ENCODE results near the gene RUNX1. TPM values are rescaled to one million over a fixed set of nuclear protein-coding genes. Genes with fewer than 3 reads are reported as not detected.

The RUNX1 gene
- total RNA-seq, 1 donor from 2014 or later = 23.9 TPM

DNA sequence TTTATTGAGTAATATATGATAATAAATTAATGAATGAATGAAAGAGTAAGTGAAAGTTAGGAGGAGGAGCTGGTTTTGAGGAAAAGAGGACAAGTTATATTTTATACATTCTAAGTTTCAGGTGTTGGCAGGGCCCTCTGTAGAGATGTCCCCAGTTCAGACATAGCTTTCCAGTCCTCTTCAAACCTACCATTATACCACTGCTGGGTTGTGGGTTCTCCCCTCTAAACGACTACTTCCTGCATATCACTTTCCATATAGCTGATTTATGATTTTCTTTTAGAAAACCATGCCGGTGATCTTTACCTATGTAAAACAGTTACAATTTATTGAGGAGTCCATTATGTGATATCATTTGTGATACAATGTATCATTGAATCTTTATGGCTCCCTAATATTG, 116.9 kb downstream of the RUNX1 start:
- TF ChIP-seq, protein P1, sequence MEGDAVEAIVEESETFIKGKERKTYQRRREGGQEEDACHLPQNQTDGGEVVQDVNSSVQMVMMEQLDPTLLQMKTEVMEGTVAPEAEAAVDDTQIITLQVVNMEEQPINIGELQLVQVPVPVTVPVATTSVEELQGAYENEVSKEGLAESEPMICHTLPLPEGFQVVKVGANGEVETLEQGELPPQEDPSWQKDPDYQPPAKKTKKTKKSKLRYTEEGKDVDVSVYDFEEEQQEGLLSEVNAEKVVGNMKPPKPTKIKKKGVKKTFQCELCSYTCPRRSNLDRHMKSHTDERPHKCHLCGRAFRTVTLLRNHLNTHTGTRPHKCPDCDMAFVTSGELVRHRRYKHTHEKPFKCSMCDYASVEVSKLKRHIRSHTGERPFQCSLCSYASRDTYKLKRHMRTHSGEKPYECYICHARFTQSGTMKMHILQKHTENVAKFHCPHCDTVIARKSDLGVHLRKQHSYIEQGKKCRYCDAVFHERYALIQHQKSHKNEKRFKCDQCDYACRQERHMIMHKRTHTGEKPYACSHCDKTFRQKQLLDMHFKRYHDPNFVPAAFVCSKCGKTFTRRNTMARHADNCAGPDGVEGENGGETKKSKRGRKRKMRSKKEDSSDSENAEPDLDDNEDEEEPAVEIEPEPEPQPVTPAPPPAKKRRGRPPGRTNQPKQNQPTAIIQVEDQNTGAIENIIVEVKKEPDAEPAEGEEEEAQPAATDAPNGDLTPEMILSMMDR (IDR thresholded peaks at IDR 0.05) = no peak
- no peak overlapping the region for H3K27ac Mint-ChIP-seq (ENCODE audit: unreplicated experiment)
- H3K9me3 Mint-ChIP-seq (ENCODE audit: unreplicated experiment) = no peaks in the 10 kb centered on the region
- H3K36me3 Mint-ChIP-seq (ENCODE audit: unreplicated experiment) = no peaks in the 10 kb centered on the region
- peaks cover 9% of the 10 kb centered on the region for H3K4me1 Mint-ChIP-seq (ENCODE audit: unreplicated experiment)
- no peak overlapping the region for H3K4me3 Mint-ChIP-seq (ENCODE audit: unreplicated experiment)
- no peak for DNase-seq (ENCODE audit: extremely low spot score, unreplicated experiment)
- H3K27me3 Mint-ChIP-seq (ENCODE audit: unreplicated experiment) = no peaks in the 10 kb centered on the region

DNA sequence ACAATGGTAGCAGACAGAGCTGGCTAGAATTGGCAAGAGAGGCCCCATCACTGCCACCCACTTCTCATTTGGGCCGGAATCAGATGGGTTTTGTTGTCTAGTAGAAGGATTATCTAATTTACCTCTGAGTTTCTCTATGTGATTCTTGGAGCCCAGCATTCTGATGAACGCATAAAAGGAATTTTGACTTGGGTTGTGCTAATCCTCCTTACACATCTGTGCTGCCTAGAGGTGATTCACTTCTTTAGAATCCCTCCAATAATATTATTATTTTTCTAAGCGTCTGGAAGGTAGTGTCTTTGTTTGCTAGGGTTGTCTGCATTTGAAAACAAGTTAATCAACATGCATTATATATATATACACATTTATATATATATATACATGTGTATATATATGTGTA, 118.1 kb downstream of the RUNX1 start:
- Mint-ChIP-seq H3K4me1 (ENCODE audit: unreplicated experiment) (peaks cover 15% of the 10 kb centered on the region), H3K9me3 (ENCODE audit: unreplicated experiment) (no peaks in the 10 kb centered on the region), H3K27ac (ENCODE audit: unreplicated experiment) (no peak overlapping the region), H3K4me3 (ENCODE audit: unreplicated experiment) (no peak overlapping the region), H3K27me3 (ENCODE audit: unreplicated experiment) (no peaks in the 10 kb centered on the region), H3K36me3 (ENCODE audit: unreplicated experiment) (no peaks in the 10 kb centered on the region)
- TF ChIP-seq, protein P1 (IDR thresholded peaks at IDR 0.05) = no peak
- DNase-seq (ENCODE audit: extremely low spot score, unreplicated experiment) = no peak

DNA sequence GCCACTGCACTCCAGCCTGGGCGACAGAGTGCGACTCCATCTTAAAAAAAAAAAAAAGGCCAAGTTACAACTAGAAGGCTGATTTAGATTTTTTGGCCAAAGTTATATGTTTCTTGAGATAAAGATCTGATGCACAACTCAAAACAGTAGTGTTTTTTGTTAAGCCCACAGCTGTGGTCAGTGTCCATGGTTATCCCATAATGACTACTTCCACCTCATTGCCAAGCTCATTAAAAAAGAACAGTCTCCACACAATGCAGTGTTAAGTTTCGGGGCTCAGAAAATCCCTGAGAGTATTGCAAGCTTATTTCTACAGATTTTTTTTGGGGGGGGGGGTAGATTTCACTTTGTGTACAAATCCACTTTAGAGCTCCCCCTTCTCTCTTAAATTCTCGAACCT, 120.5 kb downstream of the RUNX1 start:
- Mint-ChIP-seq H3K27me3 (ENCODE audit: unreplicated experiment) (no peaks in the 10 kb centered on the region), H3K9me3 (ENCODE audit: unreplicated experiment) (no peaks in the 10 kb centered on the region), H3K27ac (ENCODE audit: unreplicated experiment) (no peak overlapping the region), H3K36me3 (ENCODE audit: unreplicated experiment) (no peaks in the 10 kb centered on the region), H3K4me3 (ENCODE audit: unreplicated experiment) (no peak overlapping the region), H3K4me1 (ENCODE audit: unreplicated experiment) (peaks cover 10% of the 10 kb centered on the region)
- TF ChIP-seq, protein P1 (IDR thresholded peaks at IDR 0.05) = no peak
- no peak for DNase-seq (ENCODE audit: extremely low spot score, unreplicated experiment)

DNA sequence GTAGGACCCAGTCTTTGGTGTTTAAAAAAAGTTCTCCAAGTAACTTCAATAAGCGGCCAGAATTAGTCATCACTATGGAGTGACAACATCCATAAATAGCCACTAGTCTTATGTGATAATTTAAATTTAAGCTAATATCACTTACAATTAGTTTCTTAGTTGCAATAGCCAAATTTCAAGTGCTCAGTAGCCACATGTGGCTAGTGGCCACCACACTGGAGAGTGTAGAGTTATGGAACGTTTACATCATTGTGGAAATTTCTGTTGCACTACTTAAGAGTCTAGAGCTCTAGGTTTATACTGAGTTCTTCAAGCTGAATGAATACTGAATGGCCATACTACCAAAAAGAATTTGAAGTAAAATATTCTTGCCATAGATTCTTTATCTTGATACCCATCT, 121.1 kb downstream of the RUNX1 start:
- Mint-ChIP-seq H3K4me1 (ENCODE audit: unreplicated experiment) (peaks cover 10% of the 10 kb centered on the region), H3K4me3 (ENCODE audit: unreplicated experiment) (no peak overlapping the region)
- DNase-seq (ENCODE audit: extremely low spot score, unreplicated experiment) = no peak

GRCh38 chr21:34926803-34927467, 122.2 kb downstream of the RUNX1 start:
- Mint-ChIP-seq H3K4me1 (ENCODE audit: unreplicated experiment) (peaks cover 10% of the 10 kb centered on the region), H3K4me3 (ENCODE audit: unreplicated experiment) (no peak overlapping the region), H3K27ac (ENCODE audit: unreplicated experiment) (no peak overlapping the region), H3K36me3 (ENCODE audit: unreplicated experiment) (no peaks in the 10 kb centered on the region), H3K27me3 (ENCODE audit: unreplicated experiment) (no peaks in the 10 kb centered on the region), H3K9me3 (ENCODE audit: unreplicated experiment) (no peaks in the 10 kb centered on the region)
- TF ChIP-seq, protein P1 (IDR thresholded peaks at IDR 0.05) = no peak
- DNase-seq (ENCODE audit: extremely low spot score, unreplicated experiment) = no peak

More for the DNA sequence above, 121.1 kb downstream of the RUNX1 start:
- no peaks in the 10 kb centered on the region for H3K36me3 Mint-ChIP-seq (ENCODE audit: unreplicated experiment)
- H3K27ac Mint-ChIP-seq (ENCODE audit: unreplicated experiment) = no peak overlapping the region
- no peaks in the 10 kb centered on the region for H3K9me3 Mint-ChIP-seq (ENCODE audit: unreplicated experiment)
- no peaks in the 10 kb centered on the region for H3K27me3 Mint-ChIP-seq (ENCODE audit: unreplicated experiment)
- TF ChIP-seq, protein P1 (IDR thresholded peaks at IDR 0.05) = no peak

Data from osteocyte (in vitro differentiated cells).